Left ventricle myocardium inferior (tissue), 1 donor: Measurements from ENCODE around the gene E2F4. TPM values are rescaled to one million over a fixed set of nuclear protein-coding genes. Genes with fewer than 3 reads are reported as not detected.
A peak's percentile ranks its signal among the peaks of the same experiment; 100 is the strongest.

Experiments used
- DNase-seq: peaks from one replicate; pipeline ENCODE4 v3.0.0-alpha.2; 2020
- H3K27ac ChIP-seq: fragments of 200-600 bp; replicated peaks from 2 replicates; pipeline ENCODE4 v1.8.0; 2021
- H3K27me3 ChIP-seq: fragments of 200-600 bp; 2 replicates; pipeline ENCODE4 v1.8.0; 2021; ENCODE audit warnings: low read depth
- H3K36me3 ChIP-seq: fragments of 200-600 bp; 2 replicates; pipeline ENCODE4 v1.8.0; 2021
- H3K4me1 ChIP-seq: fragments of 200-600 bp; 2 replicates; pipeline ENCODE4 v1.8.0; 2021
- H3K4me3 ChIP-seq: fragments of 200-600 bp; 2 replicates; pipeline ENCODE4 v1.8.0; 2021; ENCODE audit warnings: mild to moderate bottlenecking, moderate library complexity
- H3K9me3 ChIP-seq: fragments of 200-600 bp; replicated peaks from 2 replicates; pipeline ENCODE4 v1.8.0; 2021
- intact Hi-C: fragments of 100-400 bp; cut with micrococcal nuclease; formaldehyde crosslinking; loops from one replicate; pipeline ENCODE4 v1.11.0; 2022
- total RNA-seq: library from RNA; stranded (reverse); fragmentation: NEBNext Ultra II Directional; extraction: Animal tissue kit (Norgen Biotek cat#: 25700); gene quantifications from one replicate; pipeline ENCODE4 v1.2.1, GENCODE V29; 2021
- TF ChIP-seq, protein P1 (sequence below): fragments of 200-600 bp; IDR thresholded peaks from 2 replicates; pipeline ENCODE4 v1.8.0; 2021; ENCODE audit warnings: antibody characterized with exemption, mild to moderate bottlenecking, borderline replicate concordance
- donor health status: DM: no; HTN: yes; CAD: no; lungs with severe emphysema.

E2F4 gene
- total RNA-seq, 1 donor from 2014 or later: 35.9 TPM

DNA sequence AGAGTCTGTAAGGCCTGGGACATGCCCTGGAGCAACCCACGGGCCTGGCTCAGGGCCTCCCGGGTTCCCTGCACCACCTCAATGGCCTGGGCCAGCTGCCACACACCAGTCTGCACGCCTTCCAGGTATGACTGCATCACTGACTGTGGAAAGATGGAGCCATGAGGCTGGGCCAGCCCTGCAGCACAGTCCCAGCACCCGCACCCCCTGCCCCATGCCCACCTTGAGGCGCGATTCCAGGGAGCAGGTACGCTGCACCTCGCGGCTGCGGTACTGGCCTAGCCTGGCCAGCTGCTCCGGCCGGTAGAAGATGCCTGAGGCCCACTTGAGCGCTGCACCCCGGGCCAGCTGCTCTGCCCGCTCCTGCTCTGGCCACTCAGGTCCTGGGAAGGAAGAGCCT lies 3.2 kb upstream of the E2F4 start:
- DNase-seq: no peak
- Histone ChIP-seq H3K36me3 (peaks cover 2% of the 10 kb centered on the region), H3K4me1 (peaks cover 57% of the 10 kb centered on the region), H3K27me3 (no peaks in the 10 kb centered on the region), H3K4me3 (no peak overlapping the region), H3K27ac (no peak overlapping the region), H3K9me3 (no peaks in the 10 kb centered on the region)
- intact Hi-C loops: no loop called here
- TF ChIP-seq, protein P1, sequence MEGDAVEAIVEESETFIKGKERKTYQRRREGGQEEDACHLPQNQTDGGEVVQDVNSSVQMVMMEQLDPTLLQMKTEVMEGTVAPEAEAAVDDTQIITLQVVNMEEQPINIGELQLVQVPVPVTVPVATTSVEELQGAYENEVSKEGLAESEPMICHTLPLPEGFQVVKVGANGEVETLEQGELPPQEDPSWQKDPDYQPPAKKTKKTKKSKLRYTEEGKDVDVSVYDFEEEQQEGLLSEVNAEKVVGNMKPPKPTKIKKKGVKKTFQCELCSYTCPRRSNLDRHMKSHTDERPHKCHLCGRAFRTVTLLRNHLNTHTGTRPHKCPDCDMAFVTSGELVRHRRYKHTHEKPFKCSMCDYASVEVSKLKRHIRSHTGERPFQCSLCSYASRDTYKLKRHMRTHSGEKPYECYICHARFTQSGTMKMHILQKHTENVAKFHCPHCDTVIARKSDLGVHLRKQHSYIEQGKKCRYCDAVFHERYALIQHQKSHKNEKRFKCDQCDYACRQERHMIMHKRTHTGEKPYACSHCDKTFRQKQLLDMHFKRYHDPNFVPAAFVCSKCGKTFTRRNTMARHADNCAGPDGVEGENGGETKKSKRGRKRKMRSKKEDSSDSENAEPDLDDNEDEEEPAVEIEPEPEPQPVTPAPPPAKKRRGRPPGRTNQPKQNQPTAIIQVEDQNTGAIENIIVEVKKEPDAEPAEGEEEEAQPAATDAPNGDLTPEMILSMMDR: no peak

GRCh38 chr16:67190041-67190440 lies 1.9 kb upstream of the E2F4 start, which contains the start of gene EXOC3L1:
EXOC3L1 (minus strand) TSS chr16:67190136; CDS start chr16:67189676, 460 bp downstream.
- Histone ChIP-seq H3K27ac (peak within 1 kb of the TSS; percentile 88), H3K36me3 (peaks cover 14% of the 10 kb centered on the region), H3K9me3 (no peaks in the 10 kb centered on the region), H3K4me3 (peak within 1 kb of the TSS; percentile 53), H3K27me3 (no peaks in the 10 kb centered on the region), H3K4me1 (peaks cover 54% of the 10 kb centered on the region)
- DNase-seq: no peak
- TF ChIP-seq, protein P1: no peak
- intact Hi-C loops: no loop called here

DNA sequence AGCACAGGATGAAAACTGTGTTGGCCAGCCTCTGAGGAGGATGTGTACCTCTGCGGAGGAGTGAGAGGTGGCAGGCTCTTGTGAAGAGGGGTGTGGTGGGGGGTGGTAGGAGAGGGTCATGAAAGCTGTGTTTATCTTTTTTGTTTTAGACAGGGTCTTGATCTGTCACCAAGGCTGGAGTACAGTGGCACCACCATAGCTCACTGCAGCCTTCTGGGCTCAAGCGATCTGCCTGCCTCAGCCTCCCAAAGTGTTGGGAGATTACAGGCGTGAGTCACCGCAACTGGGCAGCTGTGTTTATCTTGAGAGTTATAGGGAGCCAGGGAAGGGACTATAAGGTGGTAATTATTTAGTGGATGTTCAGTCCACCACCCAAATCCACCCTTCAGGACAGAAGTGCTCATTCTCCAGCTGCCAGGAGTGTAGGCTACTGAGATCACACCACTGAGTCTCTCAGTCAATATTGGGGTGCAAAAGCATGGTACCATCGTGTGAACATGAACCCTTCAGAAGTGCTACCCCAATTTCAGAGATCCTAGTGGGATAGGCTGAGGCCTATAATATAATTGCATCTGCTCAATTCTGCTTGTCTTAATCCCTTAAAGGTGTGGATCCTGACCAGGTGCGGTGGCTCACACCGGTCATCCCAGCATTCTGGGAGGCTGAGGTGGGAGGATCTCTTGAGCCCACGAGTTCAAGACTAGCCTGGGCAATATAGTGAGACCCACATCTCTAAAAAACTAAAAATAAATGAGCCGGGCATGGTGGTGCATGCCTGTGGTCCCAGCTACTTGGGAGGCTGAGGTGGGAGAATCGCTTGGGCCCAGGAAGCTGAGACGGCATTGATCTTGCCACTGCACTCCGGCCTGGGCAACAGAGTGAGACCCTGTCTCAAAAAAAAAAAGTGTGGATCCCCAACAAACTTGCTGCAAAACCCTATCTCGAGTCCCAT lies 1.2 kb upstream of the E2F4 start:
- TF ChIP-seq, protein P1: no peak
- H3K4me3 ChIP-seq: peak overlapping the region; percentile 53
- no peaks in the 10 kb centered on the region for H3K27me3 ChIP-seq
- peak overlapping the region; percentile 88 for H3K27ac ChIP-seq
- no peak for DNase-seq
- peaks cover 21% of the 10 kb centered on the region for H3K36me3 ChIP-seq
- peaks cover 48% of the 10 kb centered on the region for H3K4me1 ChIP-seq
- no peaks in the 10 kb centered on the region for H3K9me3 ChIP-seq
- intact Hi-C loops: no loop called here

- DNase-seq: no peak
- TF ChIP-seq, protein P1: no peak
- Histone ChIP-seq H3K9me3 (no peaks in the 10 kb centered on the region), H3K36me3 (peaks cover 29% of the 10 kb centered on the region), H3K27me3 (no peaks in the 10 kb centered on the region), H3K27ac (peak overlapping the region; percentile 88), H3K4me3 (peak overlapping the region; percentile 86), H3K4me1 (peaks cover 42% of the 10 kb centered on the region)
- intact Hi-C loops: no loop called here
Measured at GRCh38 chr16:67191411-67191994, 452 bp upstream of the E2F4 start.

- peak overlapping the region; percentile 86 for H3K4me3 ChIP-seq
- TF ChIP-seq, protein P1: no peak
- peaks cover 42% of the 10 kb centered on the region for H3K36me3 ChIP-seq
- H3K27me3 ChIP-seq: no peaks in the 10 kb centered on the region
- H3K4me1 ChIP-seq: peaks cover 48% of the 10 kb centered on the region
- DNase-seq: no peak
- no peaks in the 10 kb centered on the region for H3K9me3 ChIP-seq
- H3K27ac ChIP-seq: peak overlapping the region; percentile 88
- intact Hi-C loops: no loop called here
Measured at GRCh38 chr16:67192781-67193361, 916 bp downstream of the E2F4 start.
